Measurements from ENCODE around the gene YWHAG. TPM values are rescaled to one million over a fixed set of nuclear protein-coding genes. Genes with fewer than 3 reads are reported as not detected.

The YWHAG gene
- polyA plus RNA-seq, 3 donors, result 6.9 to 12.2 (median 9.3) TPM

DNA sequence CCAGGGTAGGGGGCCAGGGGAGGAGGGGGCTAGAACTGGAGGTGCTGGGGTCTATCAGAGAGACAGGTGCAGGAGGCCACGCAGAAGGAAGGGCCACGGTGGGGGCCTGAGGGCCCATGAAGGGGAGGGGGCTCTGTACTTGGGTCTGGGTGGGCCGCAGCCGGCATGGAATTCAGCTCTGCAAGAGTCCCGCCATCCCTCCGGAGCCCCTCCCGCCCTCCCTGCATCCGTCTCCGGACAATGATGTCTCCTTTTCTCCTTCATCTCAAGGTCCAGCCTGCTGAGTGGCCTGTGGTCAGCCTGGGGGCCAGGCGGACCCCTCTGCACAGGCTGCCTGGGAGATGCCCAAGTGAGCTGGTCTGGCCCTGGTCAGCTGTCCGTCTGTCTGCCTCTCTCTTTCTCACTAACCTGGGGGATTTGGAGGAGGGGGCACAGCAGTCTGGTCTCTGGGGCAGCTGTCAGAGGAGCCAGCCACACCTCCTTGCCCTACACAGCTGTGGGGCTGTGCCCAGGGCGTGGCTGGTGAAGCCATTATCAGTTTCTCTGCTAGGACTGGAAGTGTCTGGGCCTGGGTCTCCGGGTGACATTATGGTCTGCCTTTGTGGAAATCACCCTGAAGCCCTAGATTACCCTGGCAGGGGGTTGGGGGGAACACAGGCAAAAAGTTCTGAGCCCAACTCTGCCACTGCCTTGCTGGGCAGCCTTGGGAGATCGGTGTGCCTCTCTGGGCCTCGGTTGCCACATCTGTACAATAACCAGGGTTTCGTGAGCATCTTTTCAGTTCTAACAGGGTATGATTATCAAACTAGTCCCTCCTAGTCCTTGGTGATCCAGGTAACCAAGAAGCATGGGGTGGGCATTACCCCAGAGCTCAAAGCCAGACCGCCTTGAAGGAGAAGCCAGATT lies 75.3 kb downstream of the YWHAG start:
- TF ChIP-seq, protein P1, sequence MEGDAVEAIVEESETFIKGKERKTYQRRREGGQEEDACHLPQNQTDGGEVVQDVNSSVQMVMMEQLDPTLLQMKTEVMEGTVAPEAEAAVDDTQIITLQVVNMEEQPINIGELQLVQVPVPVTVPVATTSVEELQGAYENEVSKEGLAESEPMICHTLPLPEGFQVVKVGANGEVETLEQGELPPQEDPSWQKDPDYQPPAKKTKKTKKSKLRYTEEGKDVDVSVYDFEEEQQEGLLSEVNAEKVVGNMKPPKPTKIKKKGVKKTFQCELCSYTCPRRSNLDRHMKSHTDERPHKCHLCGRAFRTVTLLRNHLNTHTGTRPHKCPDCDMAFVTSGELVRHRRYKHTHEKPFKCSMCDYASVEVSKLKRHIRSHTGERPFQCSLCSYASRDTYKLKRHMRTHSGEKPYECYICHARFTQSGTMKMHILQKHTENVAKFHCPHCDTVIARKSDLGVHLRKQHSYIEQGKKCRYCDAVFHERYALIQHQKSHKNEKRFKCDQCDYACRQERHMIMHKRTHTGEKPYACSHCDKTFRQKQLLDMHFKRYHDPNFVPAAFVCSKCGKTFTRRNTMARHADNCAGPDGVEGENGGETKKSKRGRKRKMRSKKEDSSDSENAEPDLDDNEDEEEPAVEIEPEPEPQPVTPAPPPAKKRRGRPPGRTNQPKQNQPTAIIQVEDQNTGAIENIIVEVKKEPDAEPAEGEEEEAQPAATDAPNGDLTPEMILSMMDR (IDR thresholded peaks at IDR 0.05), result no peak
- Histone ChIP-seq H3K79me2 (ENCODE audit: insufficient read depth, low read length) (no peaks in the 10 kb centered on the region), H3K4me1 (ENCODE audit: control insufficient read depth in 1 of 2, insufficient read depth in 2 of 2, low read length in 2 of 2) (peaks cover 7 to 17% of the 10 kb centered on the region in 2 donors), H3K9me3 (replicated peaks in 1 of 2; ENCODE audit: control insufficient read depth in 1 of 2, insufficient read depth in 1 of 2, low read length in 2 of 2) (no peaks in the 10 kb centered on the region), H3K36me3 (replicated peaks in 1 of 2; ENCODE audit: control insufficient read depth in 1 of 2, insufficient read depth in 2 of 2, low read length in 2 of 2) (no peaks in the 10 kb centered on the region), H3K4me2 (replicated peaks; ENCODE audit: extremely low read depth, low read length, poor library complexity, severe bottlenecking) (peak overlapping the region; percentile 75), H3K4me3 (replicated peaks in 1 of 3; ENCODE audit: low read depth in 2 of 3, low read length in 3 of 3) (no peak overlapping the region), H4K20me1 (ENCODE audit: insufficient read depth, low read length) (no peaks in the 10 kb centered on the region), H3K27me3 (ENCODE audit: control insufficient read depth in 2 of 2, insufficient read depth in 2 of 2, low read length in 2 of 2) (peaks cover 29 to 51% of the 10 kb centered on the region in 2 donors), H3K9ac (ENCODE audit: insufficient read depth, low read length, poor library complexity, severe bottlenecking) (no peak overlapping the region), H3K27ac (ENCODE audit: low read depth in 1 of 2, low read length in 2 of 2) (no peak overlapping the region), H2AFZ (ENCODE audit: insufficient read depth, low read depth, low read length, poor library complexity, severe bottlenecking) (peak overlapping the region; percentile 50)
- peaks cover 7 to 11% of the 10 kb centered on the region in 2 donors for H3K36me3 Mint-ChIP-seq
- DNase-seq, result no peak
- intact Hi-C loops (cut with micrococcal nuclease), result no loop called here
- H3K9me3 Mint-ChIP-seq, result peaks cover 0 to 16% (median 9%) of the 10 kb centered on the region in 7 donors
- H3K4me1 Mint-ChIP-seq, result peaks cover 14% of the 10 kb centered on the region
- H3K27me3 Mint-ChIP-seq (ENCODE audit: low read depth in 3 of 3), result peaks cover 62 to 70% (median 67%) of the 10 kb centered on the region in 3 donors
- WGBS (ENCODE audit: insufficient coverage), result 80% methylated on average over 7 of the region's 17 CpGs
- H3K27ac Mint-ChIP-seq, result no peak overlapping the region
- peak overlapping the region; percentile 6 to 85 for H3K4me3 Mint-ChIP-seq

GRCh38 chr7:76282344-76283253 lies 76.2 kb downstream of the YWHAG start:
- no peak overlapping the region for H3K9ac ChIP-seq (ENCODE audit: insufficient read depth, low read length, poor library complexity, severe bottlenecking)
- intact Hi-C loops (cut with micrococcal nuclease), result no loop called here
- H4K20me1 ChIP-seq (ENCODE audit: insufficient read depth, low read length), result no peaks in the 10 kb centered on the region
- H3K9me3 Mint-ChIP-seq, result peaks cover 0 to 16% (median 9%) of the 10 kb centered on the region in 7 donors
- peaks cover 67 to 73% (median 69%) of the 10 kb centered on the region in 3 donors for H3K27me3 Mint-ChIP-seq (ENCODE audit: low read depth in 3 of 3)
- peak overlapping the region in 1 of 3 experiments; percentile 58 for H3K4me3 ChIP-seq (replicated peaks in 1 of 3; ENCODE audit: low read depth in 2 of 3, low read length in 3 of 3)
- peak overlapping the region; percentile 56 to 91 for H3K4me3 Mint-ChIP-seq
- TF ChIP-seq, protein P1 (IDR thresholded peaks at IDR 0.05), result no peak
- 4% methylated on average over 90 of the region's 98 CpGs for WGBS (ENCODE audit: insufficient coverage)
- peaks cover 14% of the 10 kb centered on the region for H3K4me1 Mint-ChIP-seq
- H3K36me3 ChIP-seq (replicated peaks in 1 of 2; ENCODE audit: control insufficient read depth in 1 of 2, insufficient read depth in 2 of 2, low read length in 2 of 2), result no peaks in the 10 kb centered on the region
- no peak overlapping the region for H3K27ac Mint-ChIP-seq
- H3K27me3 ChIP-seq (ENCODE audit: control insufficient read depth in 2 of 2, insufficient read depth in 2 of 2, low read length in 2 of 2), result peaks cover 29 to 54% of the 10 kb centered on the region in 2 donors
- peak overlapping the region; percentile 75 for H3K4me2 ChIP-seq (replicated peaks; ENCODE audit: extremely low read depth, low read length, poor library complexity, severe bottlenecking)
- H3K4me1 ChIP-seq (ENCODE audit: control insufficient read depth in 1 of 2, insufficient read depth in 2 of 2, low read length in 2 of 2), result peaks cover 7 to 17% of the 10 kb centered on the region in 2 donors
- H3K36me3 Mint-ChIP-seq, result peaks cover 7 to 11% of the 10 kb centered on the region in 2 donors
- no peak for DNase-seq
- no peaks in the 10 kb centered on the region for H3K79me2 ChIP-seq (ENCODE audit: insufficient read depth, low read length)
- H2AFZ ChIP-seq (ENCODE audit: insufficient read depth, low read depth, low read length, poor library complexity, severe bottlenecking), result peak overlapping the region; percentile 50
- H3K27ac ChIP-seq (ENCODE audit: low read depth in 1 of 2, low read length in 2 of 2), result no peak overlapping the region
- no peaks in the 10 kb centered on the region for H3K9me3 ChIP-seq (replicated peaks in 1 of 2; ENCODE audit: control insufficient read depth in 1 of 2, insufficient read depth in 1 of 2, low read length in 2 of 2)

Data from CD14-positive monocyte (primary cell).